WTC11 (cell line): ENCODE measurements around the gene TRAPPC4. TPM values are rescaled to one million over a fixed set of nuclear protein-coding genes. Genes with fewer than 3 reads are reported as not detected.

ENCODE experiments used
- ATAC-seq: fragments of 200-7000 bp; cut with Tn5 transposase; 2 replicates; pipeline ENCODE4 v1.10.0; 2021; ENCODE audit warnings: mild to moderate bottlenecking, moderate library complexity
- CTCF ChIA-PET: fragments of 300-600 bp; sonication (Branson Sonifier 250); formaldehyde crosslinking; loops from one replicate; lab custom pipeline; 2021; ENCODE audit warnings: antibody characterized with exemption; lab: Charles Lee
- POLR2A ChIA-PET: fragments of 350-600 bp; sonication (Branson Sonifier 250); formaldehyde crosslinking; loops from one replicate; lab custom pipeline; 2021; ENCODE audit warnings: antibody characterized with exemption; lab: Charles Lee
- DNase-seq: peaks from one replicate; pipeline ENCODE4 v3.0.0; 2021; ENCODE audit warnings: low spot score
- H3K27ac Mint-ChIP-seq: 2 replicates; pipeline ENCODE4 v1.8.0; 2021; ENCODE audit warnings: mixed read lengths
- H3K27me3 Mint-ChIP-seq: 2 replicates; pipeline ENCODE4 v1.8.0; 2021; ENCODE audit warnings: low read depth, mild to moderate bottlenecking, moderate library complexity, mixed read lengths
- H3K36me3 Mint-ChIP-seq: 2 replicates; pipeline ENCODE4 v1.8.0; 2021; ENCODE audit warnings: mixed read lengths
- H3K4me1 Mint-ChIP-seq: 2 replicates; pipeline ENCODE4 v1.8.0; 2022; ENCODE audit warnings: mixed read lengths
- H3K4me3 Mint-ChIP-seq: 2 replicates; pipeline ENCODE4 v1.8.0; 2021; ENCODE audit warnings: mild to moderate bottlenecking, moderate library complexity, mixed read lengths
- H3K9me3 Mint-ChIP-seq: 2 replicates; pipeline ENCODE4 v1.8.0; 2021; ENCODE audit warnings: mixed read lengths
- CREM ChIP-seq: sonication (generic); formaldehyde crosslinking; IDR thresholded peaks from 2 replicates; pipeline ENCODE4 v1.8.1; 2022; ENCODE audit warnings: mild to moderate bottlenecking, missing genetic modification reagents, moderate library complexity
- HMGA2 ChIP-seq: fragments of 250-450 bp; sonication (Bioruptor Pico); IDR thresholded peaks from 2 replicates; pipeline ENCODE4 v1.4.0; 2021; ENCODE audit warnings: mild to moderate bottlenecking, moderate library complexity
- JAZF1 ChIP-seq: fragments of 250-450 bp; sonication (Bioruptor Pico); IDR thresholded peaks from 2 replicates; pipeline ENCODE4 v1.9.0; 2021; ENCODE audit warnings: moderate library complexity, mild to moderate bottlenecking, inconsistent platforms
- NFATC4 ChIP-seq: fragments of 250-450 bp; sonication (Bioruptor Pico); IDR thresholded peaks from 2 replicates; pipeline ENCODE4 v1.9.0; 2021; ENCODE audit warnings: mild to moderate bottlenecking
- NR3C1 ChIP-seq: sonication (generic); formaldehyde crosslinking; conservative IDR thresholded peaks from 2 replicates; pipeline ENCODE4 v1.8.1; 2023; ENCODE audit warnings: low read depth, mild to moderate bottlenecking, missing genetic modification reagents
- TP53 ChIP-seq: sonication (generic); formaldehyde crosslinking; IDR thresholded peaks from 2 replicates; pipeline ENCODE4 v1.8.1; 2023; ENCODE audit warnings: mild to moderate bottlenecking, missing genetic modification reagents
- ZNF396 ChIP-seq: fragments of 250-450 bp; sonication (Bioruptor Pico); IDR thresholded peaks from 2 replicates; pipeline ENCODE4 v1.8.0; 2021; ENCODE audit warnings: mild to moderate bottlenecking, moderate library complexity, borderline replicate concordance
- ZNF416 ChIP-seq: fragments of 250-450 bp; sonication (Bioruptor Pico); IDR thresholded peaks from 2 replicates; pipeline ENCODE4 v1.9.0; 2021; ENCODE audit warnings: mild to moderate bottlenecking, inconsistent platforms
- ZNF423 ChIP-seq: fragments of 250-450 bp; sonication (Bioruptor Pico); IDR thresholded peaks from 2 replicates; pipeline ENCODE4 v2.1.2; 2022; ENCODE audit warnings: mild to moderate bottlenecking, moderate library complexity
- total RNA-seq: library from RNA; stranded (reverse); gene quantifications from 3 replicates; pipeline ENCODE4 v1.2.3, GENCODE V29; 2021
- TF ChIP-seq, protein P1 (sequence below): sonication (generic); formaldehyde crosslinking; IDR thresholded peaks from 2 replicates; pipeline ENCODE4 v1.8.0; 2022; ENCODE audit warnings: missing genetic modification reagents
- TF ChIP-seq, protein P2 (sequence below): fragments of 250-450 bp; sonication (Bioruptor Pico); IDR thresholded peaks from 2 replicates; pipeline ENCODE4 v1.9.0; 2021; ENCODE audit warnings: mild to moderate bottlenecking
- TF ChIP-seq, protein P3 (sequence below): sonication (generic); formaldehyde crosslinking; IDR thresholded peaks from 2 replicates; pipeline ENCODE4 v1.8.0; 2023; ENCODE audit warnings: mild to moderate bottlenecking, missing genetic modification reagents
- TF ChIP-seq, protein P4 (sequence below): sonication (generic); formaldehyde crosslinking; IDR thresholded peaks from 2 replicates; pipeline ENCODE4 v1.8.1; 2022; ENCODE audit warnings: missing genetic modification reagents, borderline replicate concordance
- TF ChIP-seq, protein P5 (sequence below): sonication (generic); formaldehyde crosslinking; conservative IDR thresholded peaks from 2 replicates; pipeline ENCODE4 v1.8.1; 2023; ENCODE audit warnings: mild to moderate bottlenecking, low read depth, missing genetic modification reagents, moderate library complexity
- TF ChIP-seq, protein P6 (sequence below): sonication (generic); formaldehyde crosslinking; IDR thresholded peaks from 2 replicates; pipeline ENCODE4 v1.8.0; 2023; ENCODE audit warnings: missing genetic modification reagents, mild to moderate bottlenecking, borderline replicate concordance
- TF ChIP-seq, protein P7 (sequence below): sonication (generic); formaldehyde crosslinking; IDR thresholded peaks from 2 replicates; pipeline ENCODE4 v1.8.1; 2023; ENCODE audit warnings: mild to moderate bottlenecking, missing genetic modification reagents
- TF ChIP-seq, protein P8 (sequence below): sonication (generic); formaldehyde crosslinking; IDR thresholded peaks from 2 replicates; pipeline ENCODE4 v1.8.1; 2023; ENCODE audit warnings: mild to moderate bottlenecking, missing genetic modification reagents

The TRAPPC4 gene
- total RNA-seq, 1 experiment from 2014 or later = 75.7 TPM

DNA sequence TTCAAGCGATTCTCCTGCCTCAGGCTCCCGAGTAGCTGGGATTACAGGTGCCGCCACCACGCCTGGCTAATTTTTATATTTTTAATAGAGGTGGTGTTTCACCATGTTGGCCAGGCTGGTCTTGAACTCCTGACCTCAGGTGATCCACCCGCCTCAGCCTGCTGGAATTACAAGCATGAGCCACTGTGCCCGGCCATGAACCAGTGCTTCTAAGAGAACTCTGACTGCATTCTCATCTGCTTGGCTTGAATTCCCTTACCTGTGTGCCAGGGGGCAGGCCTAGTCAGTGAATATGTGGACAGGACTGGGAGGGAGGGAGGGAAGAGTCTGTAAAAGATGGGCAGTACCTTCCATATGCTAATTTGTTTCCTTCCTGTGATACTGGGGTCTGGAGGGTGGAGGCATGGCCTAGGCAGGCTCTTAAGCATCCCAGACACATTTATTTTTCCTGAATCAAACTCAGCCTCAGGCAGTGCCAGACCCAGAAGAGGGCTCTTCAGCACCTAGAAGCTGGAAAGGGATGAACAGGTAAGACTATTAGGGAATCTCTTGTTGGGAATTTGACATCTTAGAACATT lies 7.0 kb upstream of the TRAPPC4 start:
- TF ChIP-seq, protein P1, sequence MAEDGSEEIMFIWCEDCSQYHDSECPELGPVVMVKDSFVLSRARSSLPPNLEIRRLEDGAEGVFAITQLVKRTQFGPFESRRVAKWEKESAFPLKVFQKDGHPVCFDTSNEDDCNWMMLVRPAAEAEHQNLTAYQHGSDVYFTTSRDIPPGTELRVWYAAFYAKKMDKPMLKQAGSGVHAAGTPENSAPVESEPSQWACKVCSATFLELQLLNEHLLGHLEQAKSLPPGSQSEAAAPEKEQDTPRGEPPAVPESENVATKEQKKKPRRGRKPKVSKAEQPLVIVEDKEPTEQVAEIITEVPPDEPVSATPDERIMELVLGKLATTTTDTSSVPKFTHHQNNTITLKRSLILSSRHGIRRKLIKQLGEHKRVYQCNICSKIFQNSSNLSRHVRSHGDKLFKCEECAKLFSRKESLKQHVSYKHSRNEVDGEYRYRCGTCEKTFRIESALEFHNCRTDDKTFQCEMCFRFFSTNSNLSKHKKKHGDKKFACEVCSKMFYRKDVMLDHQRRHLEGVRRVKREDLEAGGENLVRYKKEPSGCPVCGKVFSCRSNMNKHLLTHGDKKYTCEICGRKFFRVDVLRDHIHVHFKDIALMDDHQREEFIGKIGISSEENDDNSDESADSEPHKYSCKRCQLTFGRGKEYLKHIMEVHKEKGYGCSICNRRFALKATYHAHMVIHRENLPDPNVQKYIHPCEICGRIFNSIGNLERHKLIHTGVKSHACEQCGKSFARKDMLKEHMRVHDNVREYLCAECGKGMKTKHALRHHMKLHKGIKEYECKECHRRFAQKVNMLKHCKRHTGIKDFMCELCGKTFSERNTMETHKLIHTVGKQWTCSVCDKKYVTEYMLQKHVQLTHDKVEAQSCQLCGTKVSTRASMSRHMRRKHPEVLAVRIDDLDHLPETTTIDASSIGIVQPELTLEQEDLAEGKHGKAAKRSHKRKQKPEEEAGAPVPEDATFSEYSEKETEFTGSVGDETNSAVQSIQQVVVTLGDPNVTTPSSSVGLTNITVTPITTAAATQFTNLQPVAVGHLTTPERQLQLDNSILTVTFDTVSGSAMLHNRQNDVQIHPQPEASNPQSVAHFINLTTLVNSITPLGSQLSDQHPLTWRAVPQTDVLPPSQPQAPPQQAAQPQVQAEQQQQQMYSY (CRISPR knock-in tag) = no peak
- TF ChIP-seq CREM = no peak
- TF ChIP-seq NFATC4 (CRISPR knock-in tag) = no peak
- no peak for TF ChIP-seq TP53 (CRISPR knock-in tag)
- TF ChIP-seq, protein P2, sequence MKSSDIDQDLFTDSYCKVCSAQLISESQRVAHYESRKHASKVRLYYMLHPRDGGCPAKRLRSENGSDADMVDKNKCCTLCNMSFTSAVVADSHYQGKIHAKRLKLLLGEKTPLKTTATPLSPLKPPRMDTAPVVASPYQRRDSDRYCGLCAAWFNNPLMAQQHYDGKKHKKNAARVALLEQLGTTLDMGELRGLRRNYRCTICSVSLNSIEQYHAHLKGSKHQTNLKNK (CRISPR knock-in tag) = no peak
- TF ChIP-seq, protein P3, sequence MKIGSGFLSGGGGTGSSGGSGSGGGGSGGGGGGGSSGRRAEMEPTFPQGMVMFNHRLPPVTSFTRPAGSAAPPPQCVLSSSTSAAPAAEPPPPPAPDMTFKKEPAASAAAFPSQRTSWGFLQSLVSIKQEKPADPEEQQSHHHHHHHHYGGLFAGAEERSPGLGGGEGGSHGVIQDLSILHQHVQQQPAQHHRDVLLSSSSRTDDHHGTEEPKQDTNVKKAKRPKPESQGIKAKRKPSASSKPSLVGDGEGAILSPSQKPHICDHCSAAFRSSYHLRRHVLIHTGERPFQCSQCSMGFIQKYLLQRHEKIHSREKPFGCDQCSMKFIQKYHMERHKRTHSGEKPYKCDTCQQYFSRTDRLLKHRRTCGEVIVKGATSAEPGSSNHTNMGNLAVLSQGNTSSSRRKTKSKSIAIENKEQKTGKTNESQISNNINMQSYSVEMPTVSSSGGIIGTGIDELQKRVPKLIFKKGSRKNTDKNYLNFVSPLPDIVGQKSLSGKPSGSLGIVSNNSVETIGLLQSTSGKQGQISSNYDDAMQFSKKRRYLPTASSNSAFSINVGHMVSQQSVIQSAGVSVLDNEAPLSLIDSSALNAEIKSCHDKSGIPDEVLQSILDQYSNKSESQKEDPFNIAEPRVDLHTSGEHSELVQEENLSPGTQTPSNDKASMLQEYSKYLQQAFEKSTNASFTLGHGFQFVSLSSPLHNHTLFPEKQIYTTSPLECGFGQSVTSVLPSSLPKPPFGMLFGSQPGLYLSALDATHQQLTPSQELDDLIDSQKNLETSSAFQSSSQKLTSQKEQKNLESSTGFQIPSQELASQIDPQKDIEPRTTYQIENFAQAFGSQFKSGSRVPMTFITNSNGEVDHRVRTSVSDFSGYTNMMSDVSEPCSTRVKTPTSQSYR (CRISPR knock-in tag) = no peak
- TF ChIP-seq ZNF396 = no peak
- TF ChIP-seq, protein P4, sequence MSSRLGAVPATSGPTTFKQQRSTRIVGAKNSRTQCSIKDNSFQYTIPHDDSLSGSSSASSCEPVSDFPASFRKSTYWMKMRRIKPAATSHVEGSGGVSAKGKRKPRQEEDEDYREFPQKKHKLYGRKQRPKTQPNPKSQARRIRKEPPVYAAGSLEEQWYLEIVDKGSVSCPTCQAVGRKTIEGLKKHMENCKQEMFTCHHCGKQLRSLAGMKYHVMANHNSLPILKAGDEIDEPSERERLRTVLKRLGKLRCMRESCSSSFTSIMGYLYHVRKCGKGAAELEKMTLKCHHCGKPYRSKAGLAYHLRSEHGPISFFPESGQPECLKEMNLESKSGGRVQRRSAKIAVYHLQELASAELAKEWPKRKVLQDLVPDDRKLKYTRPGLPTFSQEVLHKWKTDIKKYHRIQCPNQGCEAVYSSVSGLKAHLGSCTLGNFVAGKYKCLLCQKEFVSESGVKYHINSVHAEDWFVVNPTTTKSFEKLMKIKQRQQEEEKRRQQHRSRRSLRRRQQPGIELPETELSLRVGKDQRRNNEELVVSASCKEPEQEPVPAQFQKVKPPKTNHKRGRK (CRISPR knock-in tag) = no peak
- TF ChIP-seq, protein P5, sequence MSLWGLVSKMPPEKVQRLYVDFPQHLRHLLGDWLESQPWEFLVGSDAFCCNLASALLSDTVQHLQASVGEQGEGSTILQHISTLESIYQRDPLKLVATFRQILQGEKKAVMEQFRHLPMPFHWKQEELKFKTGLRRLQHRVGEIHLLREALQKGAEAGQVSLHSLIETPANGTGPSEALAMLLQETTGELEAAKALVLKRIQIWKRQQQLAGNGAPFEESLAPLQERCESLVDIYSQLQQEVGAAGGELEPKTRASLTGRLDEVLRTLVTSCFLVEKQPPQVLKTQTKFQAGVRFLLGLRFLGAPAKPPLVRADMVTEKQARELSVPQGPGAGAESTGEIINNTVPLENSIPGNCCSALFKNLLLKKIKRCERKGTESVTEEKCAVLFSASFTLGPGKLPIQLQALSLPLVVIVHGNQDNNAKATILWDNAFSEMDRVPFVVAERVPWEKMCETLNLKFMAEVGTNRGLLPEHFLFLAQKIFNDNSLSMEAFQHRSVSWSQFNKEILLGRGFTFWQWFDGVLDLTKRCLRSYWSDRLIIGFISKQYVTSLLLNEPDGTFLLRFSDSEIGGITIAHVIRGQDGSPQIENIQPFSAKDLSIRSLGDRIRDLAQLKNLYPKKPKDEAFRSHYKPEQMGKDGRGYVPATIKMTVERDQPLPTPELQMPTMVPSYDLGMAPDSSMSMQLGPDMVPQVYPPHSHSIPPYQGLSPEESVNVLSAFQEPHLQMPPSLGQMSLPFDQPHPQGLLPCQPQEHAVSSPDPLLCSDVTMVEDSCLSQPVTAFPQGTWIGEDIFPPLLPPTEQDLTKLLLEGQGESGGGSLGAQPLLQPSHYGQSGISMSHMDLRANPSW (CRISPR knock-in tag) = no peak
- TF ChIP-seq ZNF423 (CRISPR knock-in tag) = no peak
- no peak for TF ChIP-seq NR3C1 (CRISPR knock-in tag)
- TF ChIP-seq HMGA2 (CRISPR knock-in tag) = no peak
- TF ChIP-seq, protein P6, sequence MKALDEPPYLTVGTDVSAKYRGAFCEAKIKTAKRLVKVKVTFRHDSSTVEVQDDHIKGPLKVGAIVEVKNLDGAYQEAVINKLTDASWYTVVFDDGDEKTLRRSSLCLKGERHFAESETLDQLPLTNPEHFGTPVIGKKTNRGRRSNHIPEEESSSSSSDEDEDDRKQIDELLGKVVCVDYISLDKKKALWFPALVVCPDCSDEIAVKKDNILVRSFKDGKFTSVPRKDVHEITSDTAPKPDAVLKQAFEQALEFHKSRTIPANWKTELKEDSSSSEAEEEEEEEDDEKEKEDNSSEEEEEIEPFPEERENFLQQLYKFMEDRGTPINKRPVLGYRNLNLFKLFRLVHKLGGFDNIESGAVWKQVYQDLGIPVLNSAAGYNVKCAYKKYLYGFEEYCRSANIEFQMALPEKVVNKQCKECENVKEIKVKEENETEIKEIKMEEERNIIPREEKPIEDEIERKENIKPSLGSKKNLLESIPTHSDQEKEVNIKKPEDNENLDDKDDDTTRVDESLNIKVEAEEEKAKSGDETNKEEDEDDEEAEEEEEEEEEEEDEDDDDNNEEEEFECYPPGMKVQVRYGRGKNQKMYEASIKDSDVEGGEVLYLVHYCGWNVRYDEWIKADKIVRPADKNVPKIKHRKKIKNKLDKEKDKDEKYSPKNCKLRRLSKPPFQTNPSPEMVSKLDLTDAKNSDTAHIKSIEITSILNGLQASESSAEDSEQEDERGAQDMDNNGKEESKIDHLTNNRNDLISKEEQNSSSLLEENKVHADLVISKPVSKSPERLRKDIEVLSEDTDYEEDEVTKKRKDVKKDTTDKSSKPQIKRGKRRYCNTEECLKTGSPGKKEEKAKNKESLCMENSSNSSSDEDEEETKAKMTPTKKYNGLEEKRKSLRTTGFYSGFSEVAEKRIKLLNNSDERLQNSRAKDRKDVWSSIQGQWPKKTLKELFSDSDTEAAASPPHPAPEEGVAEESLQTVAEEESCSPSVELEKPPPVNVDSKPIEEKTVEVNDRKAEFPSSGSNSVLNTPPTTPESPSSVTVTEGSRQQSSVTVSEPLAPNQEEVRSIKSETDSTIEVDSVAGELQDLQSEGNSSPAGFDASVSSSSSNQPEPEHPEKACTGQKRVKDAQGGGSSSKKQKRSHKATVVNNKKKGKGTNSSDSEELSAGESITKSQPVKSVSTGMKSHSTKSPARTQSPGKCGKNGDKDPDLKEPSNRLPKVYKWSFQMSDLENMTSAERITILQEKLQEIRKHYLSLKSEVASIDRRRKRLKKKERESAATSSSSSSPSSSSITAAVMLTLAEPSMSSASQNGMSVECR (CRISPR knock-in tag) = no peak
- TF ChIP-seq, protein P7, sequence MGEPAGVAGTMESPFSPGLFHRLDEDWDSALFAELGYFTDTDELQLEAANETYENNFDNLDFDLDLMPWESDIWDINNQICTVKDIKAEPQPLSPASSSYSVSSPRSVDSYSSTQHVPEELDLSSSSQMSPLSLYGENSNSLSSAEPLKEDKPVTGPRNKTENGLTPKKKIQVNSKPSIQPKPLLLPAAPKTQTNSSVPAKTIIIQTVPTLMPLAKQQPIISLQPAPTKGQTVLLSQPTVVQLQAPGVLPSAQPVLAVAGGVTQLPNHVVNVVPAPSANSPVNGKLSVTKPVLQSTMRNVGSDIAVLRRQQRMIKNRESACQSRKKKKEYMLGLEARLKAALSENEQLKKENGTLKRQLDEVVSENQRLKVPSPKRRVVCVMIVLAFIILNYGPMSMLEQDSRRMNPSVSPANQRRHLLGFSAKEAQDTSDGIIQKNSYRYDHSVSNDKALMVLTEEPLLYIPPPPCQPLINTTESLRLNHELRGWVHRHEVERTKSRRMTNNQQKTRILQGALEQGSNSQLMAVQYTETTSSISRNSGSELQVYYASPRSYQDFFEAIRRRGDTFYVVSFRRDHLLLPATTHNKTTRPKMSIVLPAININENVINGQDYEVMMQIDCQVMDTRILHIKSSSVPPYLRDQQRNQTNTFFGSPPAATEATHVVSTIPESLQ (CRISPR knock-in tag) = no peak
- TF ChIP-seq ZNF416 (CRISPR knock-in tag) = no peak
- TF ChIP-seq JAZF1 (CRISPR knock-in tag) = no peak
- TF ChIP-seq, protein P8, sequence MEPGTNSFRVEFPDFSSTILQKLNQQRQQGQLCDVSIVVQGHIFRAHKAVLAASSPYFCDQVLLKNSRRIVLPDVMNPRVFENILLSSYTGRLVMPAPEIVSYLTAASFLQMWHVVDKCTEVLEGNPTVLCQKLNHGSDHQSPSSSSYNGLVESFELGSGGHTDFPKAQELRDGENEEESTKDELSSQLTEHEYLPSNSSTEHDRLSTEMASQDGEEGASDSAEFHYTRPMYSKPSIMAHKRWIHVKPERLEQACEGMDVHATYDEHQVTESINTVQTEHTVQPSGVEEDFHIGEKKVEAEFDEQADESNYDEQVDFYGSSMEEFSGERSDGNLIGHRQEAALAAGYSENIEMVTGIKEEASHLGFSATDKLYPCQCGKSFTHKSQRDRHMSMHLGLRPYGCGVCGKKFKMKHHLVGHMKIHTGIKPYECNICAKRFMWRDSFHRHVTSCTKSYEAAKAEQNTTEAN (CRISPR knock-in tag) = no peak
- TF ChIP-seq, all 79 proteins: peak for 0
- DNase-seq = no peak
- POLR2A ChIA-PET = no interaction called here
- peaks cover 64% of the 10 kb centered on the region for H3K36me3 Mint-ChIP-seq
- ATAC-seq = peak; percentile 41
- CTCF ChIA-PET = interaction anchor here (1.1 kb wide), 1 partner anchor 14 kb away, joined by 3 read pairs; the partner anchor contains the start of gene CENATAC
- peaks cover 1% of the 10 kb centered on the region; the same call in 1 of the 2 replicates for H3K4me1 Mint-ChIP-seq
- no peaks in the 10 kb centered on the region for H3K27me3 Mint-ChIP-seq
- 0 out of 2 replicates have a peak overlapping the region, but pooled peaks have one; percentile 68 for H3K27ac Mint-ChIP-seq
- no peak overlapping the region for H3K4me3 Mint-ChIP-seq
- no peaks in the 10 kb centered on the region for H3K9me3 Mint-ChIP-seq
